Measurements from ENCODE around the gene PPIB.

The PPIB gene

GRCh38 chr15:64158363-64159134, 4.3 kb downstream of the PPIB start:
- peak; percentile 18 for DNase-seq (ENCODE audit: low read depth)

DNA sequence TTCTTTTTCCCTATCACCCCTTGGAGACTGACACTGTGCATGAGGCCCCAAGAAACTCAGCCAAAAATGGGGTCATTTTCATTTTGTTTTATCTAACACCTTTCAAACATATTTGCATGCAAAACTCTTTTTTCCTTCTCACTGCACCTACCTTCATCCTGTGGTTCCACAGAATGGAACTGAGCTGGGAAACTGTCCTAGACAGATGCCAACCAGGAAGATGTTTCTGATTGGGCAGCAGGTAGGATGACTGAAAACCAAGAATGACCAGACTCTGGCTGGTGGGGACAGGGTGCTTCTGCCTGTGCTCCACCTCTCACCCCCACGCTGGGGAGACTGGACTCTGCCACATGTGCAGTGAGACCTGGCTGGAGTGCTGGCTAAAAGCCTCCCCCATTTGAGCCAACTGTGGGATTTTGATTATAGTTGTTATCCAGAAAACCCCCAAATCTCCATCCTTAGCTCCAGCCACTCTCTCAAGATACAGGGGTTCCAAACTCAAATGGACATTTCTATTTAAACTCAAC, 5.2 kb downstream of the PPIB start:
- no peak for DNase-seq (ENCODE audit: low read depth)

GRCh38 chr15:64156652-64157331, 6.0 kb downstream of the PPIB start:
- DNase-seq (ENCODE audit: low read depth) = no peak

GRCh38 chr15:64155802-64156651, 6.8 kb downstream of the PPIB start:
- no peak for DNase-seq (ENCODE audit: low read depth)

GRCh38 chr15:64153480-64154367, 9.1 kb downstream of the PPIB start:
- DNase-seq (ENCODE audit: low read depth) = peak; percentile 86

DNA sequence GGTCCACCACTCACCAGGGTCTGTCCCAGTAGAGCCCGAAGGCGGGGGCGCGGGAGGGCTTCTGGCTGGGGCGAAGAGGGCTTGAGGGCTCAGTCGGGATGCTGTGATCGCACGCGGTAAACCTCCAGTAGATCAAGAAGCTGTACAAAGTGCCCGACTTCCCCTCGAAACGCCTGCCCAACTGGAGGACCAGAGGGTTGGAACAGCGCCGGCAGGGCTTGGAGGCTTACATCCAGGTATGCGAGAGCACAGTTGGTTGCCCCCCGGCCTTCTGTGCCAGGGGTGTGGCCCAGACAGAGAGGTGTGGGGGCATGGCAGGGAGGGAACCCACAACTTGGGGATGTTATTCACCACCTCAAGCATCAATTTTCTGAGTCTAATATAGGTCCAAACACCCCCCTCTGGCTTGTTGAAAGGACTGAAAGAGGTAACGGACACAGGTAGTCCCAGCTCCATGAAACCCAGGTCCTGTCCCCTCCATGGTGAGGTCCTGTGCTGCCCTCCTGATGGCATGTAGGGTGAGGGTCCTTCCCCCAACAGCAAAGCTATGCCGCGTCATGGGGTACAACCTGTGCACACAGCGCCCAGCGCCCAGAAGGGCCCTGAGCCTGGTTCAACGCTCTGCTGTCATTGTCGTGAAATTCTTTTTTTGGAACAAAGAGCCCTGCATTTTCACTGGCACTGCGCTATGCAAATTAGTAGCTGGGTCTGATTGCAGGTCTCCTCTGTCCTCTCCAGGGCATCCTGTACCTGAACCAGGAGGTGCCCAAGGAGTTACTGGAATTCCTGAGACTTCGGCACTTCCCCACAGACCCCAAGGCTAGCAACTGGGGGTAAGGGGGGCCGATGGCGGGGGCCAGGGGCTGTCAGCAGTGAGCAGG, 10.1 kb downstream of the PPIB start:
- no peak for DNase-seq (ENCODE audit: low read depth)

- no peak for DNase-seq (ENCODE audit: low read depth)
These were observed 10.9 kb downstream of the PPIB start, which contains the start of gene SNX22 for GRCh38 chr15:64151727-64152506. TSS of gene SNX22 (plus strand) at chr15:64151731. CDS start at chr15:64151776, 45 bp downstream.

DNA sequence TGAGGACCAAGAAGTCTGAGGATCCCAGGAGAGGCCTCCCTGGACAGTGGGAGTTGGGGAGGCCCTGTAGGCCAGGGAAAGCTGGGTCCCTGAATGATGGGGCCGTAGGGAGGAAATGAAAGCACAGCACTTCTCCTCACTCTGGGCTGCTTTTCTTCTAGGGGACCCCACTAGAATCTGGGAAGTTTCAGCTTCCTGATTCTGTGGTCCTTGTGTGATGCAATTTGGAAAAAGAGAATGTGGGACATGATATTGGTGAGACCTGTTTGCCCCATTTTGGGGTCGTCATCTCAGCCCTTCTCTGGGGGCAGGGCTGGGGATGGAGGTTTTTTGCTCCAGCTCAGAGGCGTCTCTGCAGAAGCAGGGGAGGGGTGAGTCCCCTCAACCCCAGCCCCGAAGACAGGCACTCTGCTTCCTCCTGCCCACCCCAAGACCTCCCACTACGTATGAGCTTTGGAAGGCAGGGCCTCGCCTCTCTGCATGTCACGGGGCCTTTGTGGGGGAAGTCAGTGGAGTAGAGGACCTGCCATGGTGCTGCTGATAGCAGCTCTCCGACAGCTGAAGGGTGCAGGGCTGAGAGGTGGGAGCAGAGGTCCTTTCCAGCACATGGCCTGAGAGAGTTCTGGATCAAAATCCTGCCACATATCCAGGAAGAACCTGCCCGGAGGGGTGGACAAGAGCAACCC, 12.8 kb downstream of the PPIB start:
- DNase-seq (ENCODE audit: low read depth) = no peak

DNA sequence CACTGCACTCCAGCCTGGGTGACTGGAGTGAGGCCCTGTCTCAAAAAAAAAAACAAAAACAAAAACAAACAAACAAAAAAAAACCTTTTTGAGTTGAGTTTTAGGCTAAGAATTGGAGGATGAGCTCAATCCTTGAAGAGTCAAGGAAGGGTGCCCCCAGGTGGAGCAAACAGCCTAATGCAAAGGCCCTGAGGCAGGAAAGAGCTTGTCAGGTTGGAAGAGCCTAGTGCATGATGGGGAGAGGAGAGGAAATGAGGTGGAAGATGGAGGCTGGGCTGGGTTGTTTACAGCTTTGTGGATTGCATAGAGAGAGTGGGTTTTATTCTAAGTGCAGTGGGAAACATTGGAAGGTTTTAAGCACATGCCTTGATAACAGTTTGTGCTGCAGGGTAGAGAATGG, 13.4 kb downstream of the PPIB start:
- peak; percentile 26 for DNase-seq (ENCODE audit: low read depth)

GRCh38 chr15:64148581-64148980, 14.2 kb downstream of the PPIB start:
- no peak for DNase-seq (ENCODE audit: low read depth)

GRCh38 chr15:64148168-64148567, 14.7 kb downstream of the PPIB start:
- DNase-seq (ENCODE audit: low read depth) = no peak

- DNase-seq (ENCODE audit: low read depth) = no peak
These were observed 15.7 kb downstream of the PPIB start for GRCh38 chr15:64146885-64147681.

- no peak for DNase-seq (ENCODE audit: low read depth)
These were observed 16.3 kb downstream of the PPIB start for GRCh38 chr15:64146520-64146884.

- DNase-seq (ENCODE audit: low read depth) = no peak
These were observed 16.8 kb downstream of the PPIB start for GRCh38 chr15:64146041-64146440.

- DNase-seq (ENCODE audit: low read depth) = no peak
These were observed 18.1 kb downstream of the PPIB start for GRCh38 chr15:64144565-64145281.

- no peak for DNase-seq (ENCODE audit: low read depth)
These were observed 18.6 kb downstream of the PPIB start for GRCh38 chr15:64144192-64144564.

GRCh38 chr15:64143276-64143675, 19.5 kb downstream of the PPIB start:
- no peak for DNase-seq (ENCODE audit: low read depth)
